H1 (cell line): ENCODE results near the gene PRIMA1. TPM values are rescaled to one million over a fixed set of nuclear protein-coding genes. Genes with fewer than 3 reads are reported as not detected.

ENCODE experiments used
- CTCF ChIA-PET: fragments of 300-600 bp; sonication (Branson Sonifier 250); formaldehyde crosslinking; loops from one replicate; lab custom pipeline; 2021; ENCODE audit not compliant: partially characterized antibody; lab: Charles Lee
- POLR2A ChIA-PET: fragments of 300-600 bp; sonication (Branson Sonifier 250); formaldehyde crosslinking; loops from one replicate; lab custom pipeline; 2021; ENCODE audit warnings: inconsistent platforms; ENCODE audit not compliant: partially characterized antibody; lab: Charles Lee
- DNase-seq, 2 experiments: peaks; one replicate each; pipeline versions ENCODE4 v3.0.0 to v3.0.0-alpha.2; 2010 to 2022; ENCODE audit warnings: low spot score in 2 of 2, low read depth in 1 of 2, mixed read lengths in 1 of 2
- FAIRE-seq: peaks from 2 replicates; lab custom pipeline; 2011; peaks lifted over from hg19 to GRCh38; lab: Jason Lieb, UNC
- H2AFZ ChIP-seq: 2 replicates; pipeline ENCODE4 v1.8.1; 2012; ENCODE audit warnings: low read length, inconsistent platforms
- H2AK5ac ChIP-seq: 2 replicates; pipeline ENCODE4 v1.6.1; 2013; ENCODE audit warnings: low read depth, low read length
- H2BK120ac ChIP-seq: replicated peaks from 2 replicates; pipeline ENCODE3; 2013; ENCODE audit warnings: low read depth, low read length, inconsistent platforms
- H2BK12ac ChIP-seq: 2 replicates; pipeline ENCODE4 v1.6.1; 2013; ENCODE audit warnings: low read depth, low read length
- H2BK15ac ChIP-seq: 2 replicates; pipeline ENCODE4 v1.6.1; 2013; ENCODE audit warnings: low read length
- H2BK20ac ChIP-seq: 2 replicates; pipeline ENCODE4 v1.6.1; 2013; ENCODE audit warnings: low read length
- H2BK5ac ChIP-seq: 2 replicates; pipeline ENCODE4 v1.6.1; 2013; ENCODE audit warnings: low read depth, low read length
- H3K14ac ChIP-seq: 2 replicates; pipeline ENCODE4 v1.6.1; 2013; ENCODE audit warnings: inconsistent platforms; ENCODE audit not compliant: insufficient read length
- H3K18ac ChIP-seq: 2 replicates; pipeline ENCODE4 v1.6.1; 2013; ENCODE audit warnings: low read length; ENCODE audit errors: extremely low read depth
- H3K23ac ChIP-seq: 2 replicates; pipeline ENCODE4 v1.6.1; 2013; ENCODE audit warnings: inconsistent platforms; ENCODE audit not compliant: insufficient read length
- H3K23me2 ChIP-seq: 2 replicates; pipeline ENCODE4 v1.6.1; 2013; ENCODE audit warnings: low read depth, low read length
- H3K27ac ChIP-seq: 2 replicates; pipeline ENCODE4 v1.6.1; 2011; ENCODE audit warnings: low read depth, low read length, inconsistent platforms
- H3K27me3 ChIP-seq, 4 experiments: replicated peaks in 1 of 4; 1 replicate in 1 of 4; 2 replicates in 3 of 4; pipeline versions ENCODE4 v1.6.1 to v1.8.1; 2011 to 2013; ENCODE audit warnings: low read length in 3 of 4, mild to moderate bottlenecking in 3 of 4, inconsistent platforms in 2 of 4, mixed read lengths in 2 of 4, moderate library complexity in 1 of 4; ENCODE audit not compliant: control insufficient read depth in 3 of 4, insufficient read depth in 3 of 4; ENCODE audit errors: extremely low read depth in 1 of 4
- H3K36me3 ChIP-seq, 4 experiments: 2 replicates each; pipeline versions ENCODE4 v1.6.1 to v1.8.1; 2011 to 2013; ENCODE audit warnings: mild to moderate bottlenecking in 4 of 4, low read length in 3 of 4, moderate library complexity in 2 of 4, control low read depth in 1 of 4, inconsistent platforms in 1 of 4; ENCODE audit not compliant: insufficient read depth in 4 of 4, control insufficient read depth in 2 of 4
- H3K4ac ChIP-seq: replicated peaks from 2 replicates; pipeline ENCODE3; 2013; ENCODE audit warnings: low read length, low read depth, mixed read lengths, inconsistent platforms; ENCODE audit not compliant: insufficient read length
- H3K4me1 ChIP-seq, 4 experiments: replicated peaks in 1 of 4; 1 replicate in 1 of 4; 2 replicates in 3 of 4; pipeline versions ENCODE4 v1.6.1 to v1.8.1; 2011 to 2013; ENCODE audit warnings: low read length in 3 of 4, inconsistent platforms in 2 of 4, mixed read lengths in 1 of 4; ENCODE audit not compliant: insufficient read depth in 4 of 4, control insufficient read depth in 3 of 4
- H3K4me2 ChIP-seq, 2 experiments: 2 replicates each; pipeline versions ENCODE4 v1.6.1 to v1.8.1; 2011 to 2013; ENCODE audit warnings: low read depth in 2 of 2, low read length in 2 of 2, control low read depth in 1 of 2, inconsistent platforms in 1 of 2, mild to moderate bottlenecking in 1 of 2; ENCODE audit not compliant: insufficient read depth in 1 of 2
- H3K4me3 ChIP-seq, 4 experiments: fragments of 200-600, 300-600 bp in 1 of 4; sonication (generic), shearing (Covaris generic), sonication (Bioruptor Twin) in 1 of 4; 2 replicates each; pipeline versions ENCODE4 v1.5.1 to v1.8.1; 2011 to 2016; ENCODE audit warnings: low read length in 4 of 4, low read depth in 3 of 4, control low read depth in 2 of 4, inconsistent platforms in 2 of 4, mild to moderate bottlenecking in 2 of 4, mixed read lengths in 1 of 4, moderate library complexity in 1 of 4; ENCODE audit not compliant: insufficient read depth in 2 of 4; ENCODE audit errors: extremely low read depth in 1 of 4
- H3K56ac ChIP-seq: replicated peaks from 2 replicates; pipeline ENCODE3; 2013; ENCODE audit warnings: low read depth, mild to moderate bottlenecking, mixed read lengths, low read length, inconsistent platforms; ENCODE audit not compliant: insufficient read length
- H3K79me1 ChIP-seq: 2 replicates; pipeline ENCODE4 v1.6.1; 2013; ENCODE audit warnings: low read depth, low read length, control low read depth
- H3K79me2 ChIP-seq, 2 experiments: 2 replicates each; pipeline versions ENCODE4 v1.6.1 to v1.8.1; 2012 to 2013; ENCODE audit warnings: low read length in 2 of 2, mild to moderate bottlenecking in 2 of 2, inconsistent platforms in 1 of 2; ENCODE audit not compliant: insufficient read depth in 2 of 2, control insufficient read depth in 1 of 2
- H3K9ac ChIP-seq, 4 experiments: replicated peaks in 1 of 4; 1 replicate in 1 of 4; 2 replicates in 3 of 4; pipeline versions ENCODE4 v1.6.1 to v1.8.1; 2011 to 2013; ENCODE audit warnings: low read depth in 3 of 4, low read length in 3 of 4, control low read depth in 2 of 4, mild to moderate bottlenecking in 2 of 4, moderate library complexity in 2 of 4, inconsistent platforms in 1 of 4; ENCODE audit errors: extremely low read depth in 1 of 4
- H3K9me3 ChIP-seq, 2 experiments: 2 replicates each; pipeline versions ENCODE4 v1.6.1 to v1.8.1; 2012 to 2013; ENCODE audit warnings: mild to moderate bottlenecking in 2 of 2, moderate library complexity in 2 of 2, control low read depth in 1 of 2, inconsistent platforms in 1 of 2, low read depth in 1 of 2, low read length in 1 of 2, mixed read lengths in 1 of 2; ENCODE audit not compliant: insufficient read depth in 2 of 2
- H4K20me1 ChIP-seq, 2 experiments: replicated peaks in 1 of 2; 2 replicates each; pipeline versions ENCODE3 to v1.8.1; 2011 to 2013; ENCODE audit warnings: inconsistent platforms in 2 of 2, low read length in 2 of 2, mild to moderate bottlenecking in 1 of 2; ENCODE audit not compliant: insufficient read depth in 2 of 2, control insufficient read depth in 1 of 2
- H4K5ac ChIP-seq: 2 replicates; pipeline ENCODE4 v1.6.1; 2013; ENCODE audit warnings: low read length, low read depth, mixed read lengths, inconsistent platforms; ENCODE audit not compliant: insufficient read length
- H4K8ac ChIP-seq: 2 replicates; pipeline ENCODE4 v1.8.0; 2013; ENCODE audit warnings: mild to moderate bottlenecking, moderate library complexity, low read length, inconsistent platforms; ENCODE audit not compliant: insufficient read depth; ENCODE audit errors: extremely low read depth
- H4K91ac ChIP-seq: replicated peaks from 2 replicates; pipeline ENCODE3; 2013; ENCODE audit warnings: low read length, mixed read lengths, inconsistent platforms; ENCODE audit not compliant: insufficient read length
- CBX5 ChIP-seq: fragments of 300-800, 300-1000 bp; sonication (generic); IDR thresholded peaks from 2 replicates; pipeline ENCODE4 v1.7.1; 2016; ENCODE audit warnings: antibody characterized with exemption, low read length, low read depth
- CBX8 ChIP-seq: fragments of 300-800, 300-1000 bp; sonication (generic); IDR thresholded peaks from 2 replicates; pipeline ENCODE4 v1.7.1; 2016; ENCODE audit warnings: low read depth, low read length, borderline replicate concordance
- CTBP2 ChIP-seq: IDR thresholded peaks from 2 replicates; pipeline ENCODE4 v1.7.0; 2011; ENCODE audit warnings: borderline replicate concordance, mild to moderate bottlenecking, moderate library complexity, mixed read lengths, low read length; ENCODE audit not compliant: insufficient read depth, insufficient read length
- EP300 ChIP-seq, 2 experiments: IDR thresholded peaks; 1 replicate in 1 of 2; 2 replicates in 1 of 2; pipeline ENCODE4 v1.6.1; 2011 to 2012; ENCODE audit warnings: low read depth in 2 of 2, low read length in 2 of 2, mild to moderate bottlenecking in 2 of 2, borderline replicate concordance in 1 of 2, inconsistent platforms in 1 of 2, moderate library complexity in 1 of 2
- EZH2 ChIP-seq: fragments of 200-600 bp; sonication (generic); IDR thresholded peaks from 2 replicates; pipeline ENCODE4 v1.7.1; 2012; ENCODE audit warnings: low read depth, mild to moderate bottlenecking, moderate library complexity, low read length, inconsistent platforms; ENCODE audit not compliant: severe bottlenecking
- HDAC2 ChIP-seq, 2 experiments: fragments of 300-600 bp in 1 of 2; sonication (generic) in 1 of 2; IDR thresholded peaks; 2 replicates each; pipeline ENCODE4 v1.6.1; 2011 to 2012; ENCODE audit warnings: low read depth in 2 of 2, low read length in 2 of 2, mild to moderate bottlenecking in 2 of 2, moderate library complexity in 2 of 2, borderline replicate concordance in 1 of 2, inconsistent platforms in 1 of 2
- HDAC6 ChIP-seq: IDR thresholded peaks from one replicate; pipeline ENCODE4 v1.7.1; 2012; ENCODE audit warnings: low read depth, mild to moderate bottlenecking, inconsistent platforms, low read length, moderate library complexity
- POLR2AphosphoS5 ChIP-seq: IDR thresholded peaks from 2 replicates; pipeline ENCODE4 v1.6.1; 2011; ENCODE audit warnings: low read depth, low read length
- RAD21 ChIP-seq, 2 experiments: IDR thresholded peaks in 1 of 2; conservative IDR thresholded peaks in 1 of 2; 2 replicates each; pipeline ENCODE4 v1.6.1; 2011; ENCODE audit warnings: low read depth in 2 of 2, low read length in 2 of 2, improper control_type of control experiment in 1 of 2, inconsistent platforms in 1 of 2, mild to moderate bottlenecking in 1 of 2, moderate library complexity in 1 of 2
- SP2 ChIP-seq: IDR thresholded peaks from 2 replicates; pipeline ENCODE4 v1.6.1; 2012; ENCODE audit warnings: mild to moderate bottlenecking, low read length, inconsistent platforms
- TAF1 ChIP-seq: IDR thresholded peaks from 2 replicates; pipeline ENCODE4 v1.6.1; 2011; ENCODE audit warnings: mild to moderate bottlenecking, low read depth, low read length
- TBP ChIP-seq: IDR thresholded peaks from 2 replicates; pipeline ENCODE4 v1.6.1; 2011; ENCODE audit warnings: low read depth, low read length, improper control_type of control experiment
- whole genome bisulfite sequencing, 2 experiments: shearing (Covaris generic) in 1 of 2; methylation state at CpG; one replicate each; pipeline versions ENCODE4 v1.1.6 to v1.1.7; 2013 to 2015; ENCODE audit warnings: low lambda C conversion rate in 2 of 2, mixed read lengths in 2 of 2, inconsistent platforms in 1 of 2, low coverage in 1 of 2, missing lambda C conversion rate in 1 of 2; ENCODE audit not compliant: insufficient replicate concordance in 2 of 2, insufficient coverage in 1 of 2, insufficient read length in 1 of 2; ENCODE audit errors: extremely low coverage in 1 of 2, missing lambda C conversion rate in 1 of 2; 5-methylcytosine and 5-hydroxymethylcytosine counted together
- polyA plus RNA-seq, 7 experiments: library from polyadenylated mRNA; depleted of rRNA in 3 of 7; stranded (reverse) in 5 of 7; unstranded in 2 of 7; fragments of >200 nt in 5 of 7; fragments of 200-250 nt in 2 of 7; gene quantifications; 1 replicate in 5 of 7; 2 replicates in 1 of 7; 4 replicates in 1 of 7; pipeline versions ENCODE4 v1.2.1 to v1.2.3, GENCODE V29; 2011 to 2013; ENCODE audit warnings: missing spikeins in 2 of 7, mixed read lengths in 2 of 7
- total RNA-seq: library from RNA; stranded (reverse); fragmentation: NEBNext Ultra II Directional; extraction: Animal tissue kit (Norgen Biotek cat#: 25700); gene quantifications from 2 replicates; pipeline ENCODE4 v1.2.1, GENCODE V29; 2021

The PRIMA1 gene
- total and polyA plus RNA-seq, 2 of the 8 experiments (the other 6 are each of a cell fraction or from before 2014, with no cell fraction given): 2.8 to 4.5 TPM

- no peaks in the 10 kb centered on the region for H3K79me1 ChIP-seq
- no peak overlapping the region for H2BK20ac ChIP-seq
- H3K4me3 ChIP-seq: no peak overlapping the region
- H3K4ac ChIP-seq: no peak overlapping the region
- no peaks in the 10 kb centered on the region for H3K36me3 ChIP-seq
- no peak overlapping the region for H3K23ac ChIP-seq
- ChIA-PET POLR2A (no interaction called here), CTCF (interaction anchor here (1.1 to 2.7 kb wide), 2 partner anchors 11 to 25 kb away, joined by 3 to 8 read pairs; no protein-coding TSS in a partner anchor)
- H3K9ac ChIP-seq: no peak overlapping the region
- no peaks in the 10 kb centered on the region for H3K27me3 ChIP-seq
- H4K8ac ChIP-seq: no peak overlapping the region
- H2BK5ac ChIP-seq: no peak overlapping the region
- H3K79me2 ChIP-seq: no peaks in the 10 kb centered on the region
- no peak overlapping the region for H2BK120ac ChIP-seq
- no peak overlapping the region for H2AFZ ChIP-seq
- no peak overlapping the region for H2BK15ac ChIP-seq
- H3K4me2 ChIP-seq: no peak overlapping the region
- H3K14ac ChIP-seq: no peak overlapping the region
- H3K18ac ChIP-seq: no peak overlapping the region
- no peak overlapping the region for H4K91ac ChIP-seq
- no peak overlapping the region for H4K5ac ChIP-seq
- peaks cover 4 to 13% (median 7%) of the 10 kb centered on the region in 4 experiments for H3K4me1 ChIP-seq
- no peak overlapping the region for H2BK12ac ChIP-seq
- peak in 1 of 2 experiments; percentile 41 for DNase-seq
- H4K20me1 ChIP-seq: no peaks in the 10 kb centered on the region
- no peak overlapping the region for H3K27ac ChIP-seq
- WGBS, 2 experiments: 80% methylated on average over 11 of the region's 13 CpGs; no CpG with 5 or more reads in 1 of the 2 experiments
- no peak overlapping the region for H3K56ac ChIP-seq
- no peak for FAIRE-seq
- H2AK5ac ChIP-seq: no peak overlapping the region
- H3K9me3 ChIP-seq: no peaks in the 10 kb centered on the region
- no peaks in the 10 kb centered on the region for H3K23me2 ChIP-seq
- no peak for TF ChIP-seq CBX8
- no peak for TF ChIP-seq EP300 (IDR thresholded peaks at IDR 0.05; ENCODE audit: borderline replicate concordance in 1 of 2, low read depth in 2 of 2, low read length in 2 of 2)
- no peak for TF ChIP-seq CTBP2
- no peak for TF ChIP-seq TBP
- no peak for TF ChIP-seq POLR2AphosphoS5
- TF ChIP-seq CBX5: no peak
- no peak for TF ChIP-seq HDAC2 (IDR thresholded peaks at IDR 0.05; ENCODE audit: borderline replicate concordance in 1 of 2, low read depth in 2 of 2, low read length in 2 of 2)
- TF ChIP-seq SP2: no peak
- TF ChIP-seq TAF1: no peak
- no peak for TF ChIP-seq RAD21 (IDR thresholded peaks at IDR 0.05 in 1 of 2, conservative IDR thresholded peaks at IDR 0.05 in 1 of 2; ENCODE audit: low read depth in 2 of 2, low read length in 2 of 2)
- no peak for TF ChIP-seq EZH2
- no peak for TF ChIP-seq HDAC6
Measured at GRCh38 chr14:93713726-93714405, 74.4 kb downstream of the PRIMA1 start.
